ENCODE measurements around the gene CACNA1I.

CACNA1I gene

GRCh38 chr22:39693943-39694500 lies 123.5 kb downstream of the CACNA1I start:
- no peak for DNase-seq (ENCODE audit: low read depth in 2 of 2)

GRCh38 chr22:39697790-39698430 lies 127.4 kb downstream of the CACNA1I start:
- no peak for DNase-seq (ENCODE audit: low read depth in 2 of 2)

GRCh38 chr22:39699631-39700360 lies 129.2 kb downstream of the CACNA1I start:
- no peak for DNase-seq (ENCODE audit: low read depth in 2 of 2)

- no peak for DNase-seq (ENCODE audit: low read depth in 2 of 2)
Measured at GRCh38 chr22:39700565-39700964, 130.0 kb downstream of the CACNA1I start.

GRCh38 chr22:39703091-39703490 lies 132.5 kb downstream of the CACNA1I start:
- DNase-seq (ENCODE audit: low read depth in 2 of 2) = no peak

GRCh38 chr22:39703928-39704639 lies 133.5 kb downstream of the CACNA1I start:
- no peak for DNase-seq (ENCODE audit: low read depth in 2 of 2)

- no peak for DNase-seq (ENCODE audit: low read depth in 2 of 2)
Measured at GRCh38 chr22:39705386-39705785, 134.8 kb downstream of the CACNA1I start.

- no peak for DNase-seq (ENCODE audit: low read depth in 2 of 2)
Measured at GRCh38 chr22:39706376-39707140, 136.0 kb downstream of the CACNA1I start.

- DNase-seq (ENCODE audit: low read depth in 2 of 2) = no peak
Measured at GRCh38 chr22:39707351-39707750, 136.8 kb downstream of the CACNA1I start.

GRCh38 chr22:39707816-39708215 lies 137.3 kb downstream of the CACNA1I start:
- no peak for DNase-seq (ENCODE audit: low read depth in 2 of 2)

- no peak for DNase-seq (ENCODE audit: low read depth in 2 of 2)
Measured at GRCh38 chr22:39710380-39711150, 140.0 kb downstream of the CACNA1I start.

- no peak for DNase-seq (ENCODE audit: low read depth in 2 of 2)
Measured at GRCh38 chr22:39712081-39712480, 141.5 kb downstream of the CACNA1I start.

- no peak for DNase-seq (ENCODE audit: low read depth in 2 of 2)
Measured at GRCh38 chr22:39712751-39713525, 142.4 kb downstream of the CACNA1I start.

GRCh38 chr22:39713799-39714290 lies 143.3 kb downstream of the CACNA1I start:
- DNase-seq (ENCODE audit: low read depth in 2 of 2) = no peak

GRCh38 chr22:39714321-39714720 lies 143.8 kb downstream of the CACNA1I start:
- no peak for DNase-seq (ENCODE audit: low read depth in 2 of 2)

- DNase-seq (ENCODE audit: low read depth in 2 of 2) = no peak
Measured at GRCh38 chr22:39715778-39716495, 145.4 kb downstream of the CACNA1I start.

- DNase-seq (ENCODE audit: low read depth in 2 of 2) = no peak
Measured at GRCh38 chr22:39716534-39716933, 146.0 kb downstream of the CACNA1I start.

- DNase-seq (ENCODE audit: low read depth in 2 of 2) = no peak
Measured at GRCh38 chr22:39717099-39717498, 146.5 kb downstream of the CACNA1I start.

- DNase-seq (ENCODE audit: low read depth in 2 of 2) = no peak
Measured at GRCh38 chr22:39718206-39718605, 147.7 kb downstream of the CACNA1I start.
